Measurements from ENCODE around the gene POU3F1. TPM values are rescaled to one million over a fixed set of nuclear protein-coding genes. Genes with fewer than 3 reads are reported as not detected.

POU3F1 gene
- total RNA-seq, 1 experiment from 2014 or later: not detected

GRCh38 chr1:38030596-38031512 is 15.7 kb downstream of the POU3F1 start:
- Mint-ChIP-seq H3K4me1 (ENCODE audit: low read depth, unreplicated experiment) (no peaks in the 10 kb centered on the region), H3K36me3 (ENCODE audit: insufficient read depth, unreplicated experiment) (peaks cover 10% of the 10 kb centered on the region), H3K4me3 (ENCODE audit: unreplicated experiment) (no peak overlapping the region), H3K27ac (ENCODE audit: unreplicated experiment) (no peak overlapping the region), H3K27me3 (ENCODE audit: insufficient read depth, unreplicated experiment) (no peaks in the 10 kb centered on the region), H3K9me3 (ENCODE audit: unreplicated experiment) (no peaks in the 10 kb centered on the region)
- DNase-seq: no peak
- H3K9me3 ChIP-seq: no peaks in the 10 kb centered on the region
- H3K27me3 ChIP-seq (replicated peaks; ENCODE audit: control insufficient read depth, insufficient read depth, low read length): no peaks in the 10 kb centered on the region
- ChIA-PET POLR2A (interaction anchor here (0.5 kb wide), 1 partner anchor 1902 kb away, joined by 7 read pairs; no protein-coding TSS in a partner anchor), CTCF (no interaction called here)
- H3K36me3 ChIP-seq (ENCODE audit: control insufficient read depth, insufficient read depth, low read length): no peaks in the 10 kb centered on the region
- no TSS peak for BruUV-seq (replicated peaks)
- intact Hi-C loops (cut with micrococcal nuclease; ENCODE audit: unreplicated experiment): no loop called here
- no peak overlapping the region for H3K4me3 ChIP-seq (ENCODE audit: low read depth, low read length)
- no peak for TF ChIP-seq CTCF (IDR thresholded peaks at IDR 0.05; ENCODE audit: insufficient read depth in 1 of 2, low read depth in 1 of 2, low read length in 1 of 2, severe bottlenecking in 1 of 2, unreplicated experiment in 1 of 2)
- no peaks in the 10 kb centered on the region for H3K4me1 ChIP-seq

- Mint-ChIP-seq H3K36me3 (ENCODE audit: insufficient read depth, unreplicated experiment) (peaks cover 19% of the 10 kb centered on the region), H3K9me3 (ENCODE audit: unreplicated experiment) (no peaks in the 10 kb centered on the region), H3K4me1 (ENCODE audit: low read depth, unreplicated experiment) (no peaks in the 10 kb centered on the region), H3K27me3 (ENCODE audit: insufficient read depth, unreplicated experiment) (no peaks in the 10 kb centered on the region), H3K27ac (ENCODE audit: unreplicated experiment) (no peak overlapping the region), H3K4me3 (ENCODE audit: unreplicated experiment) (no peak overlapping the region)
- intact Hi-C loops (cut with micrococcal nuclease; ENCODE audit: unreplicated experiment): loop anchor here (5.0 kb wide), 2 partner anchors 372 to 807 kb away; no protein-coding TSS in a partner anchor
- TF ChIP-seq CTCF (IDR thresholded peaks at IDR 0.05; ENCODE audit: insufficient read depth in 1 of 2, low read depth in 1 of 2, low read length in 1 of 2, severe bottlenecking in 1 of 2, unreplicated experiment in 1 of 2): no peak
- Histone ChIP-seq H3K4me1 (no peaks in the 10 kb centered on the region), H3K9me3 (no peaks in the 10 kb centered on the region), H3K27me3 (replicated peaks; ENCODE audit: control insufficient read depth, insufficient read depth, low read length) (no peaks in the 10 kb centered on the region), H3K4me3 (ENCODE audit: low read depth, low read length) (no peak overlapping the region), H3K36me3 (ENCODE audit: control insufficient read depth, insufficient read depth, low read length) (no peaks in the 10 kb centered on the region)
- DNase-seq: no peak
- ChIA-PET POLR2A (interaction anchor here (0.5 kb wide), 1 partner anchor 1901 kb away, joined by 7 read pairs; no protein-coding TSS in a partner anchor), CTCF (no interaction called here)
- no TSS peak for BruUV-seq (replicated peaks)
These were observed 16.7 kb downstream of the POU3F1 start for GRCh38 chr1:38029685-38030511.

GRCh38 chr1:38029081-38029681 is 17.4 kb downstream of the POU3F1 start:
- ChIA-PET CTCF (no interaction called here), POLR2A (no interaction called here)
- no peaks in the 10 kb centered on the region for H3K36me3 ChIP-seq (ENCODE audit: control insufficient read depth, insufficient read depth, low read length)
- no TSS peak for BruUV-seq (replicated peaks)
- intact Hi-C loops (cut with micrococcal nuclease; ENCODE audit: unreplicated experiment): loop anchor here (5.0 kb wide), 2 partner anchors 373 to 808 kb away; no protein-coding TSS in a partner anchor
- Mint-ChIP-seq H3K9me3 (ENCODE audit: unreplicated experiment) (no peaks in the 10 kb centered on the region), H3K4me1 (ENCODE audit: low read depth, unreplicated experiment) (no peaks in the 10 kb centered on the region), H3K36me3 (ENCODE audit: insufficient read depth, unreplicated experiment) (peaks cover 22% of the 10 kb centered on the region), H3K4me3 (ENCODE audit: unreplicated experiment) (no peak overlapping the region), H3K27me3 (ENCODE audit: insufficient read depth, unreplicated experiment) (no peaks in the 10 kb centered on the region), H3K27ac (ENCODE audit: unreplicated experiment) (no peak overlapping the region)
- H3K4me1 ChIP-seq: no peaks in the 10 kb centered on the region
- no peaks in the 10 kb centered on the region for H3K9me3 ChIP-seq
- no peak overlapping the region for H3K4me3 ChIP-seq (ENCODE audit: low read depth, low read length)
- H3K27me3 ChIP-seq (replicated peaks; ENCODE audit: control insufficient read depth, insufficient read depth, low read length): no peaks in the 10 kb centered on the region
- no peak for TF ChIP-seq CTCF (IDR thresholded peaks at IDR 0.05; ENCODE audit: insufficient read depth in 1 of 2, low read depth in 1 of 2, low read length in 1 of 2, severe bottlenecking in 1 of 2, unreplicated experiment in 1 of 2)
- no peak for DNase-seq
